ENCODE data around the gene EIF2S1. TPM values are rescaled to one million over a fixed set of nuclear protein-coding genes. Genes with fewer than 3 reads are reported as not detected.

EIF2S1 gene
- total and polyA plus RNA-seq, 2 of the 13 experiments (the other 11 are each of a cell fraction or from before 2014, with no cell fraction given), result 49.1 to 246 TPM

DNA sequence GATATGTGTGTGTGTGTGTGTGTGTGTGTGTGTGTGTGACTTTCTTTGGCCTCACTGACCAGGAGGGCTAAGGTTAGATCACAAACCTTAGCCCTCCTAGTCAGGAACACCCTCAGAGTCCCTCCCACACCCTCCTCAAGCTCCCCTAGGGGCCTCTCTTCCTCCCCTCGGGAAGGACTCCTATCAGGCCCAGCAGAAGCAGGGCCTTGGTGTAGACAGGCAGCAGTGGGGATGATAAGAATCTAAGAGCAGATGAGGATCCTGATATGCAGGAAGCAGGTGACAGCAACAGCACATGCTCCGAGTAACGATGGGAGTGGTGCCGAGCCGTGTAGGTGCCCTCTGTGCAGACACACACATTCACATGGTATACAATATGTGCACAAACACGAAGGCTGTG, 31.1 kb downstream of the EIF2S1 start:
- in situ Hi-C loops (cut with HindIII; ENCODE audit: extremely low pct_ligation_motif_present, low pct_unique_long_range_greater_than_20kb), result no loop called here
- Histone ChIP-seq H3K79me2 (ENCODE audit: insufficient read depth, low read length) (no peaks in the 10 kb centered on the region), H3K4me3 (replicated peaks in 1 of 3; ENCODE audit: insufficient read depth in 1 of 3, low read depth in 2 of 3, low read length in 3 of 3) (peak overlapping the region in 1 of 3 experiments; percentile 4; a peak in 1 of 6 replicates), H3K27me3 (ENCODE audit: control insufficient read depth in 1 of 2, insufficient read depth in 2 of 2, low read length in 2 of 2) (no peaks in the 10 kb centered on the region; a peak in 1 of 5 replicates), H3K27ac (ENCODE audit: extremely low read length, insufficient read depth, low read length) (no peak overlapping the region), H3K4me1 (ENCODE audit: insufficient read depth, low read length) (peaks cover 52% of the 10 kb centered on the region), H2AFZ (ENCODE audit: low read length) (no peak overlapping the region), H3K9me3 (ENCODE audit: low read length) (no peaks in the 10 kb centered on the region), H4K20me1 (ENCODE audit: insufficient read depth, low read length) (no peaks in the 10 kb centered on the region), H3K4me2 (ENCODE audit: low read depth, low read length) (peak overlapping the region; percentile 63), H3K9ac (ENCODE audit: insufficient read depth, low read depth, low read length) (no peak overlapping the region), H3K36me3 (replicated peaks in 1 of 2; ENCODE audit: control insufficient read depth in 1 of 2, insufficient read depth in 2 of 2, low read length in 2 of 2) (no peaks in the 10 kb centered on the region)
- no peak for DNase-seq (ENCODE audit: low spot score)
- 15% methylated on average over 6 of the region's 6 CpGs for WGBS (ENCODE audit: low lambda C conversion rate)
- ChIA-PET POLR2A (no interaction called here), CTCF (ENCODE audit: low intra/inter-chr PET ratio, low total read pairs) (no interaction called here)
- intact Hi-C loops (cut with micrococcal nuclease; ENCODE audit: unreplicated experiment), result no loop called here
- BruUV-seq (replicated peaks), result no TSS peak
- no peak for FAIRE-seq
- peak; percentile 4; the same call in 2 of the 3 replicates for ATAC-seq
- TF ChIP-seq KDM2A (CRISPR knock-in tag; IDR thresholded peaks at IDR 0.05; ENCODE audit: borderline replicate concordance, low read depth) (no peak), GTF3A (CRISPR knock-in tag; conservative IDR thresholded peaks at IDR 0.05) (no peak), FOXA3 (CRISPR knock-in tag; IDR thresholded peaks at IDR 0.05) (no peak), SKI (IDR thresholded peaks at IDR 0.05; ENCODE audit: partially characterized antibody) (no peak), ZNF292 (CRISPR knock-in tag; IDR thresholded peaks at IDR 0.05; ENCODE audit: borderline replicate concordance, low read depth) (no peak), SRF (IDR thresholded peaks at IDR 0.05; ENCODE audit: low read depth, low read length) (no peak), ZFP90 (CRISPR knock-in tag; IDR thresholded peaks at IDR 0.05; ENCODE audit: borderline replicate concordance) (no peak), MIXL1 (CRISPR knock-in tag; IDR thresholded peaks at IDR 0.05) (no peak)
- TF ChIP-seq, protein P1, sequence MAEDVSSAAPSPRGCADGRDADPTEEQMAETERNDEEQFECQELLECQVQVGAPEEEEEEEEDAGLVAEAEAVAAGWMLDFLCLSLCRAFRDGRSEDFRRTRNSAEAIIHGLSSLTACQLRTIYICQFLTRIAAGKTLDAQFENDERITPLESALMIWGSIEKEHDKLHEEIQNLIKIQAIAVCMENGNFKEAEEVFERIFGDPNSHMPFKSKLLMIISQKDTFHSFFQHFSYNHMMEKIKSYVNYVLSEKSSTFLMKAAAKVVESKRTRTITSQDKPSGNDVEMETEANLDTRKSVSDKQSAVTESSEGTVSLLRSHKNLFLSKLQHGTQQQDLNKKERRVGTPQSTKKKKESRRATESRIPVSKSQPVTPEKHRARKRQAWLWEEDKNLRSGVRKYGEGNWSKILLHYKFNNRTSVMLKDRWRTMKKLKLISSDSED (CRISPR knock-in tag; IDR thresholded peaks at IDR 0.05), result no peak
- TF ChIP-seq, protein P2, sequence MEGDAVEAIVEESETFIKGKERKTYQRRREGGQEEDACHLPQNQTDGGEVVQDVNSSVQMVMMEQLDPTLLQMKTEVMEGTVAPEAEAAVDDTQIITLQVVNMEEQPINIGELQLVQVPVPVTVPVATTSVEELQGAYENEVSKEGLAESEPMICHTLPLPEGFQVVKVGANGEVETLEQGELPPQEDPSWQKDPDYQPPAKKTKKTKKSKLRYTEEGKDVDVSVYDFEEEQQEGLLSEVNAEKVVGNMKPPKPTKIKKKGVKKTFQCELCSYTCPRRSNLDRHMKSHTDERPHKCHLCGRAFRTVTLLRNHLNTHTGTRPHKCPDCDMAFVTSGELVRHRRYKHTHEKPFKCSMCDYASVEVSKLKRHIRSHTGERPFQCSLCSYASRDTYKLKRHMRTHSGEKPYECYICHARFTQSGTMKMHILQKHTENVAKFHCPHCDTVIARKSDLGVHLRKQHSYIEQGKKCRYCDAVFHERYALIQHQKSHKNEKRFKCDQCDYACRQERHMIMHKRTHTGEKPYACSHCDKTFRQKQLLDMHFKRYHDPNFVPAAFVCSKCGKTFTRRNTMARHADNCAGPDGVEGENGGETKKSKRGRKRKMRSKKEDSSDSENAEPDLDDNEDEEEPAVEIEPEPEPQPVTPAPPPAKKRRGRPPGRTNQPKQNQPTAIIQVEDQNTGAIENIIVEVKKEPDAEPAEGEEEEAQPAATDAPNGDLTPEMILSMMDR (CRISPR knock-in tag; IDR thresholded peaks at IDR 0.05), result no peak
- TF ChIP-seq, protein P3, sequence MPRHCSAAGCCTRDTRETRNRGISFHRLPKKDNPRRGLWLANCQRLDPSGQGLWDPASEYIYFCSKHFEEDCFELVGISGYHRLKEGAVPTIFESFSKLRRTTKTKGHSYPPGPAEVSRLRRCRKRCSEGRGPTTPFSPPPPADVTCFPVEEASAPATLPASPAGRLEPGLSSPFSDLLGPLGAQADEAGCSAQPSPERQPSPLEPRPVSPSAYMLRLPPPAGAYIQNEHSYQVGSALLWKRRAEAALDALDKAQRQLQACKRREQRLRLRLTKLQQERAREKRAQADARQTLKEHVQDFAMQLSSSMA (CRISPR knock-in tag; IDR thresholded peaks at IDR 0.05), result no peak
